ENCODE data around the gene SEMA6D.

Gene SEMA6D

GRCh38 chr15:47744496-47744895, 27.2 kb downstream of the SEMA6D start:
- no peak for DNase-seq

GRCh38 chr15:47744973-47745372, 27.7 kb downstream of the SEMA6D start:
- no peak for DNase-seq

- no peak for DNase-seq
Measured at GRCh38 chr15:47746516-47746915, 29.2 kb downstream of the SEMA6D start.

- no peak for DNase-seq
Measured at GRCh38 chr15:47750030-47750739, 32.9 kb downstream of the SEMA6D start.

- DNase-seq = no peak
Measured at GRCh38 chr15:47750740-47751262, 33.5 kb downstream of the SEMA6D start.

- DNase-seq = no peak
Measured at GRCh38 chr15:47753591-47753990, 36.3 kb downstream of the SEMA6D start.

- DNase-seq = no peak
Measured at GRCh38 chr15:47754312-47754711, 37.0 kb downstream of the SEMA6D start.

GRCh38 chr15:47755941-47756340, 38.6 kb downstream of the SEMA6D start:
- DNase-seq = no peak

- DNase-seq = no peak
Measured at GRCh38 chr15:47756872-47757271, 39.6 kb downstream of the SEMA6D start.

GRCh38 chr15:47757331-47757730, 40.0 kb downstream of the SEMA6D start:
- no peak for DNase-seq

GRCh38 chr15:47762621-47763020, 45.3 kb downstream of the SEMA6D start:
- no peak for DNase-seq

- no peak for DNase-seq
Measured at GRCh38 chr15:47764666-47765065, 47.4 kb downstream of the SEMA6D start.

GRCh38 chr15:47766406-47766805, 49.1 kb downstream of the SEMA6D start:
- no peak for DNase-seq

GRCh38 chr15:47767035-47767434, 49.7 kb downstream of the SEMA6D start:
- no peak for DNase-seq

GRCh38 chr15:47768735-47769134, 51.4 kb downstream of the SEMA6D start:
- DNase-seq = no peak

- DNase-seq = no peak
Measured at GRCh38 chr15:47769166-47769565, 51.9 kb downstream of the SEMA6D start.

GRCh38 chr15:47773143-47773542, 55.8 kb downstream of the SEMA6D start:
- no peak for DNase-seq

GRCh38 chr15:47778263-47778770, 61.0 kb downstream of the SEMA6D start:
- no peak for DNase-seq

- DNase-seq = no peak
Measured at GRCh38 chr15:47780971-47781370, 63.7 kb downstream of the SEMA6D start.

- DNase-seq = no peak
Measured at GRCh38 chr15:47781527-47781926, 64.2 kb downstream of the SEMA6D start.

- DNase-seq = no peak
Measured at GRCh38 chr15:47784820-47785219, 67.5 kb downstream of the SEMA6D start.

GRCh38 chr15:47786371-47786770, 69.1 kb downstream of the SEMA6D start:
- DNase-seq = no peak

GRCh38 chr15:47787875-47788274, 70.6 kb downstream of the SEMA6D start:
- no peak for DNase-seq

GRCh38 chr15:47788685-47789084, 71.4 kb downstream of the SEMA6D start:
- no peak for DNase-seq

- DNase-seq = no peak
Measured at GRCh38 chr15:47791161-47791560, 73.9 kb downstream of the SEMA6D start.
